Epithelial cell of prostate (primary cell): Measurements from ENCODE around the gene SRGAP2C.
A peak's percentile ranks its signal among the peaks of the same experiment; 100 is the strongest.
"Not testable (repeated sequence)": the region's sequence is repeated elsewhere in the genome, so short reads cannot be mapped to it uniquely, and the experiment has no call there.

Experiments used
- DNase-seq: peaks from one replicate; pipeline ENCODE4 v3.0.0-alpha.2; 2011; ENCODE audit warnings: low read depth, low spot score
- H3K27ac ChIP-seq: fragments of 450-650 bp; 2 replicates; pipeline ENCODE4 v1.5.1; 2017; ENCODE audit warnings: mild to moderate bottlenecking

Gene SRGAP2C

GRCh38 chr1:121184290-121185127 is at the start of gene SRGAP2C, which contains the start of gene FAM72B:
Gene SRGAP2C, plus strand, starts transcription at chr1:121184975. Its CDS starts 2,472 bp downstream, at chr1:121187447.
Gene FAM72B, minus strand, starts transcription at chr1:121184340. Its CDS starts 851 bp downstream, at chr1:121183489.
- DNase-seq = peak; percentile 98
- H3K27ac ChIP-seq = peak within 1 kb of the TSS; percentile 41

- DNase-seq = not testable (repeated sequence)
These were observed 44.4 kb upstream of the SRGAP2C start for GRCh38 chr1:121140393-121140792.

GRCh38 chr1:121148489-121149190 is 36.1 kb upstream of the SRGAP2C start:
- DNase-seq, H3K27ac ChIP-seq: not testable (repeated sequence)

More at GRCh38 chr1:121140393-121140792, 44.4 kb upstream of the SRGAP2C start:
- not testable (repeated sequence) for H3K27ac ChIP-seq

- DNase-seq, H3K27ac ChIP-seq: not testable (repeated sequence)
These were observed 33.5 kb upstream of the SRGAP2C start for GRCh38 chr1:121151294-121151693.

- H3K27ac ChIP-seq, DNase-seq: not testable (repeated sequence)
These were observed 32.0 kb upstream of the SRGAP2C start for GRCh38 chr1:121152788-121153187.

GRCh38 chr1:121154811-121155210 is 30.0 kb upstream of the SRGAP2C start:
- DNase-seq, H3K27ac ChIP-seq: not testable (repeated sequence)

- not testable (repeated sequence) for H3K27ac ChIP-seq, DNase-seq
These were observed 29.0 kb upstream of the SRGAP2C start for GRCh38 chr1:121155671-121156358.

GRCh38 chr1:121156958-121157603 is 27.7 kb upstream of the SRGAP2C start:
- not testable (repeated sequence) for H3K27ac ChIP-seq

GRCh38 chr1:121157609-121158008 is 27.2 kb upstream of the SRGAP2C start:
- DNase-seq, H3K27ac ChIP-seq: not testable (repeated sequence)

More at GRCh38 chr1:121156958-121157603, 27.7 kb upstream of the SRGAP2C start:
- not testable (repeated sequence) for DNase-seq

GRCh38 chr1:121160118-121160517 is 24.7 kb upstream of the SRGAP2C start:
- not testable (repeated sequence) for DNase-seq, H3K27ac ChIP-seq

GRCh38 chr1:121161199-121161901 is 23.4 kb upstream of the SRGAP2C start:
- DNase-seq, H3K27ac ChIP-seq: not testable (repeated sequence)

GRCh38 chr1:121163850-121164757 is 20.7 kb upstream of the SRGAP2C start:
- not testable (repeated sequence) for H3K27ac ChIP-seq, DNase-seq

- H3K27ac ChIP-seq, DNase-seq: not testable (repeated sequence)
These were observed 19.5 kb upstream of the SRGAP2C start for GRCh38 chr1:121165296-121165695.

GRCh38 chr1:121167225-121167738 is 17.5 kb upstream of the SRGAP2C start:
- not testable (repeated sequence) for H3K27ac ChIP-seq, DNase-seq

- H3K27ac ChIP-seq, DNase-seq: not testable (repeated sequence)
These were observed 16.6 kb upstream of the SRGAP2C start for GRCh38 chr1:121168152-121168668.

GRCh38 chr1:121176649-121177048 is 8.1 kb upstream of the SRGAP2C start:
- DNase-seq = not testable (repeated sequence)

GRCh38 chr1:121178197-121178596 is 6.6 kb upstream of the SRGAP2C start:
- not testable (repeated sequence) for H3K27ac ChIP-seq, DNase-seq

More at GRCh38 chr1:121176649-121177048, 8.1 kb upstream of the SRGAP2C start:
- not testable (repeated sequence) for H3K27ac ChIP-seq

- not testable (repeated sequence) for DNase-seq, H3K27ac ChIP-seq
These were observed 908 bp upstream of the SRGAP2C start for GRCh38 chr1:121183867-121184266.
